Putamen (tissue), 1 donor: ENCODE measurements around the gene ASB2.

Experiments used
- DNase-seq: peaks from one replicate; pipeline ENCODE4 v3.0.0-alpha.2; 2016; ENCODE audit warnings: low spot score

The ASB2 gene

GRCh38 chr14:94000267-94000666 is 23.9 kb upstream of the ASB2 start:
- no peak for DNase-seq

GRCh38 chr14:93999573-93999972 is 23.2 kb upstream of the ASB2 start:
- DNase-seq = no peak

- no peak for DNase-seq
These were observed 22.6 kb upstream of the ASB2 start for GRCh38 chr14:93998871-93999403.

GRCh38 chr14:93997916-93998870 is 21.8 kb upstream of the ASB2 start:
- DNase-seq = no peak

GRCh38 chr14:93997082-93997481 is 20.7 kb upstream of the ASB2 start, which contains the start of gene CCDC197:
CCDC197 (plus strand) TSS chr14:93997301; CDS start chr14:93998132, 831 bp downstream.
- DNase-seq = no peak

GRCh38 chr14:93996130-93996695 is 19.8 kb upstream of the ASB2 start:
- DNase-seq = no peak

GRCh38 chr14:93994919-93995682 is 18.7 kb upstream of the ASB2 start:
- no peak for DNase-seq

- DNase-seq = no peak
These were observed 17.0 kb upstream of the ASB2 start for GRCh38 chr14:93993382-93993781.

- no peak for DNase-seq
These were observed 15.3 kb upstream of the ASB2 start for GRCh38 chr14:93991649-93992048.

- no peak for DNase-seq
These were observed 14.8 kb upstream of the ASB2 start for GRCh38 chr14:93991212-93991611.

- no peak for DNase-seq
These were observed 13.6 kb upstream of the ASB2 start for GRCh38 chr14:93989939-93990338.

- DNase-seq = no peak
These were observed 11.6 kb upstream of the ASB2 start for GRCh38 chr14:93987815-93988476.

GRCh38 chr14:93987376-93987775 is 11.0 kb upstream of the ASB2 start:
- DNase-seq = no peak

- DNase-seq = no peak
These were observed 10.6 kb upstream of the ASB2 start for GRCh38 chr14:93986955-93987354.

- DNase-seq = peak; percentile 54
These were observed 8.6 kb upstream of the ASB2 start for GRCh38 chr14:93984987-93985410.

- DNase-seq = no peak
These were observed 7.7 kb upstream of the ASB2 start for GRCh38 chr14:93984070-93984469.

GRCh38 chr14:93982230-93983007 is 6.0 kb upstream of the ASB2 start:
- DNase-seq = no peak

- DNase-seq = no peak
These were observed 5.2 kb upstream of the ASB2 start for GRCh38 chr14:93981316-93982229.

GRCh38 chr14:93980456-93981201 is 4.3 kb upstream of the ASB2 start:
- DNase-seq = no peak
